GM19468 (cell line): Measurements from ENCODE around the gene ADAT3.
"Not testable (repeated sequence)": the region's sequence is repeated elsewhere in the genome, so short reads cannot be mapped to it uniquely, and the experiment has no call there.

Experiments used
- ATAC-seq: cut with Tn5 transposase; IDR thresholded peaks from one replicate; pipeline ENCODE4 v1.9.1; 2021; ENCODE audit warnings: mild to moderate bottlenecking, moderate library complexity, moderate number of reproducible peaks; ENCODE audit not compliant: unreplicated experiment; ENCODE audit errors: extremely low read depth

The ADAT3 gene

DNA sequence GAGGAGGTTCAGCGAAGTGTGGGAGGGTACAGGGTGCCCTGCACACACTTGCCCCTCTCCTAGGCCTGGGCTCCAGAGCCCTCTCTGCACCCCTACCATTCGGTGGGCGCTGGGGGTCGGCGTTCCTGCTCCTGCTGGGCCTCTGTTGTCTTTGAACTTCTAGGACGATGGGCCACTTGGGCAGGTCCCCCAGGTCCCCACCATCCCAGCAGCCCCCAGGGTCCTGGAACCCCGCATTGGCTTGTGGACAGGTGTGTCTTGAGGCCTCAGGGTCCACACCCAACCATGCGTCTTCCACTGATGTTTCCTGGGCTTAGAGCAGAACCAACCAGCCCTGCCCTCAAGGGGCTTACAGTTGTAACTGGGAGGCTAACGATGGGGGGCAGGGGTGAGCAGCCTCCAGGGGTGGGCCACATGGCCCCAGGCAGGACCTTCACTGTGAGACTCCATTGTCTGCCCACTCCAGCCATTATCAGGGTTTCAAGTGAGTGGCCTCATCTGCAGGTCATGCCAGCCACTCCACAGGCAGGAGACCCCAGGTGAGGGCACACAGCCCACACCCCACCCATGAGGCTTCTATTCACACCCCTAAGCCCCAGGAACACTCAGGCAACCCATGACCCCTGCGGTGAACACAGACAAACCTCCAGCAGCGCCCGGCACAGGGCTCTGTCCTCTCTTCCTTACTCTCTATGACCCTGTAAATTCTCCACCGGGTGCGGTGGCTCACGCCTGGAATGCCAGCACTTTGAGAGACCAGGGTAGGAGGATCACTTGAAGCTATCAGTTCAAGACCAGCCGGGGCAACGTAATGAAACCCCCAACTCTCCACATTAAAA, 39.8 kb upstream of the ADAT3 start:
- no peak for ATAC-seq

DNA sequence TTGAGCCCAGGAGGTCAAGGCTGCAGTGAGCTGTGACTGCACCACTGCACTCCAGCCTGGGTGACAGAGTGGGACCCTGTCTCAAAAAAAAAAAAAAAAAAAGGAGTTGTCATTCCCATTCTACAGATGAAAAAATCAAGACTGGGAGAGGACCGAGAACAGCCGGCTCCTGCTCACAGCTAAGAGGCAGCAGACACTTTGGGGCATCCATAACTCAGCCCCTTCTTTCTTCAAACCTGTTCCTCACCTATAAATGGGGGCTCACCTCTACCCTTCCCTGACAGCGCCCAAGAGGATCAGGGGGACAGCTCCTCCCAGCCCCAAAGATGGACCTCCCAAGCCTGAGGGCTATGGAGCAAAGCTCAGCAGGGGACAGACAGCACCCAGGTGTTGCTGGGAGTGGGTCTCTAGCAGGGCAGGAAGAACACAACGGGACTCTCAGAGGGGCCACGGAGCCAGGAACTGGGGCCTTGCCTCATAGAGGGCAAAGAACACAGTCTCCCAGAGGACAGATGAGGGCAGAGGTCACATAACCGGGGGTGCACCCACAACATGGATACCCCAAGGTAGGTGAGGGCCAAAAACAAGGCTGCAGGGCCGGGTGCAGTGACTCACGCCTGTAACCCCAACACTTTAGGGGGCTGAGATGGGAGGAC, 38.4 kb upstream of the ADAT3 start:
- no peak for ATAC-seq

DNA sequence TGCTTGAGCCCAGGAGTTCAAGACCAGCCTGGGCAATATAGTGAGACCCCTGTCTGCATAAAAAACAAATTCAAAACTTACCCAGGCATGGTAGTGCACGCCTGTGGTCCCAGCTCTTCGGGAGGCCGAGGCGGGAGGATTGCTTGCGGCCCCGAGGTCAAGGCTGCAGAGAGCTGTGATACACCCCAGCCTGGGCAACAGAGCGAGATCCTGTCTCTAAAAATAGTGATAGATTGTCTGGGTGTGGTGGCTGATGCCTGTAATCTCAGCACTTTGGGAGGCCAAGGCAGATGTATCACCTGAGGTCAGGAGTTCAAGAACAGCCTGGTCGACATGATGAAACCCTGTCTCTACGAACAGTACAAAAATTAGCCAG, 37.9 kb upstream of the ADAT3 start:
- no peak for ATAC-seq

DNA sequence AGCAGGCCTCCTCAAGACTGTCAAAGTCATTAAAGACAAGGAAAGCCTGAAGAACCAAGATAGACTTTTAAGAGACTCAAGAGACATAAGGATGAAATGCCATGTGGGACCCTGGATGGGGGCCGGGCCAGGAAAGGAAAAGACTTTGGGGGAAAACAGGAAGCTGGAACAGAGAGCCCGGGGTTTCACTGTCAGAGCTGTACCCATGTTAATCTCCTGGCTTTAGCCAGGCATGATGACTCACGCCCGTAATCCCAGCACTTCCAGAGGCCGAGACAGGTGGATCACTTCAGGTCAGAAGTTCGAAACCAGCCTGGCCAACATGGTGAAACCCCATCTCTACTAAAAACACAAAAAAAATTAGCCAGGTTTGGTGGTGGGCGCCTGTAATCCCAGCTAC, 36.2 kb upstream of the ADAT3 start:
- ATAC-seq = no peak

DNA sequence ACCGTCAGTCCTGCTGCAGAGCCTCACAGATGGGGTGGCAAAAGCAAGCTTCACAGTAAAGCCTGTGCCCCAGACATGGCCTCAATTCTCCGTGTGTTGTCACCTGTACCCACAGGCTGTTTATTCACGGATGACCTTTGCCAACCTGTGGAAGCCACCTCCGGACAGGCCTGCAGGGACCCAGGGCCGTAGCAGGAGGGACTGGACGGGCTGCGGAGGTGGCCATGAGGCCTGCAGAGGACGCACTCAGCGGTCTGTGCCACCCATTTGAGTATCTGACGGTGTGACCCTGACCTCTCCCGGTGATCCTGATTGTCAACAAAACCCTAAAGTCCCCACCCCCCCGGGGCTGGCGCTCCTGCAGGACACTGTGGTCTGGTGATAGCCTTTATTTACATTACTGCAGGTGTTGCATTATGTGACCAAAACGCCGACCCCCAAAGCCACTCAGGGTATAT, 34.0 kb upstream of the ADAT3 start:
- ATAC-seq = no peak

DNA sequence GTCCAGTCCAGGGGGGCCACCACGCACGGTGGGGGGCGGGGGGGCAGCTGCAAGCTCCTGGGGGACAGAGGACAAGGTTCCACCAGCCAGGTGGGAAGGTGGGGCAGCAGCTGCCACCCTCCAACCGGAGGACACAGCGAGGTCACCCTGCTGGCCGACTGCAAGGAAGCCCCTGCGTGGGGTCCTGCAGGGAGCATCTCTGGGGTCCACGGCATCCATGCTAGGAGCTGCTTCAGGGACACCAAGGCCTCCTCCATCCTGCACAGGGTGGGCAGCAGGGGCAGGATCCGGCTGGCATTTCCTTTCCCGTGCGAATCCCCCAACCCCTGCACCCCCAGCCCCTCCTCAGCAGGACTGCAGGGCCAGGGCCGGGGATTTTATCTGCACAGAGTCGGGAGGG, 33.6 kb upstream of the ADAT3 start:
- ATAC-seq = no peak

DNA sequence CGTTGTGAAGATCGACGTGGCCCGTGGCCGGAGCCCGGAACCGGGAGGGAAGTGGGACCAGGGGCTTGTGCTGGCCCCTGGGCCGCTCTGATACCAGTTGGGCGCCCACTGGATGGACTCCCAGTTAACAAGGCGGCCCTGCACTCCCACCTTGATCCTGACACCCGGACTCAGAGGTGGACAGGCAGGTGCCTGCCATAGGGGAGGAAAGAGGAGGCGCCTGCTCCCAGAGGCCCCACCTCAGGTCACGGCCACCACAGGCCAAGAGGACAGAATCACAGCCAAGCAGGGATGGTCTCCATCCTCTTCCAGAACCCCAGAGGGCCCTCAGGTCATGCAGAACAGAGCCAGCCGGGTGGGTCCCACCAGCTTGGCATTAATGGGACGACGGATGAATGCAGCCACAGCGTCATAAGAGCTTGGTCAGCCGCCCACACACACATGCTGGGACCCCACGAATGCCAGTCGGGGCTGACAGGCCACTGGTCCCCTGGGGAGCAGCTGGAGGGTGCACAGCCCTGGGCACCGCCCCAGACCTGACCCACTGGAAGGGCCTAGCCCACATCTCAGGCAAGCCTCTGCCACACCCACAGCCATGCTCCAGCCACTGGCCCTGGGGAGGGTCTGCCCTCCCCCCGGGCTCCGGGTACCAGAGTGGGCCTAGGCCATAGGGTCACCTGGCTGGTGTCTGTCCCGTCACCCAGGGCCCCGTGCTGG, 32.2 kb upstream of the ADAT3 start:
- ATAC-seq = no peak

DNA sequence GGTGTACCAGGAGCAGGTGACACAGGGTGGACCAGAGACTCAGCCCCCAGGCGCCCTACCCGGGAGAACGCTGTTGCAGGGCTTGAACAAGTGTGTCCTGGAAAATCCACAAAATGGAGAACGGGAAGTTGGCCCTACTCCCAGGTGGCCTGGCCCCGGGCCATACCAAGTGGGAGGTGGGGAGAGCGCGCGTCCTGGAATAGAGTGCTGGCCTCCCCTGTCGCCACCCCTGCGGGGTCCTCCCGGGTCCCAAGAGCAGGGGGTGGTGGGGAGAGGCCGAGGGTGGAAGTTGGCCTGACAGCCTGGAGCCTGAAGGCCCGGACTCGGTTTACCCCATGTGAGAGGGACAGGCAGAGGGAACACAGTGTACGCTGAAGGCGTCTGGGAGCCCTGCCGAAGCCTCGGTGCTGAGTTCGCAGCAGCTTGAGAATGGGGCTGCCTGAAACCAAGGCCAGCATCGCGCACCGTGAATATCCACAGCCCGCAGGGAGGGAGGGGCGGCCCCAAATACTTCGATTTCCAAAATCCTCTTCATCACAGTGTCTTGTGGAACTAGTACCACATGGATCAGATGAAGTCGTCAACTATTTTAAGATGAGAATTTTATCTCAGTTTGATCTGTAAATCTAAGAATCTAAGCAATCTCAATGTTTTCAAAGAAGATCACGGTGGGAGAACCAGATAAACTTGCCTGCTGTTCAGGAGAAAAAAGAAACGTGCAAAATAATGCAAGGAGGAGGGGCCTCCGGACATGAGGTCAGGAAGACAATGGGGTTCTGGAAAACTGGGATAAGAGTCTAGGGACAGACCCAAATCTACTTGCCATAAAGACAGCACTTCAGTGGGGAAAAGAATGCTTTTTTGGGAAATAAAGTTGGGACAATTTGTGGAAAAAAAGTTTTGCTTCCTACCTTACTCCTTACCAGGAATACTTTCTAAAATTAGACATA, 31.4 kb upstream of the ADAT3 start:
- no peak for ATAC-seq

DNA sequence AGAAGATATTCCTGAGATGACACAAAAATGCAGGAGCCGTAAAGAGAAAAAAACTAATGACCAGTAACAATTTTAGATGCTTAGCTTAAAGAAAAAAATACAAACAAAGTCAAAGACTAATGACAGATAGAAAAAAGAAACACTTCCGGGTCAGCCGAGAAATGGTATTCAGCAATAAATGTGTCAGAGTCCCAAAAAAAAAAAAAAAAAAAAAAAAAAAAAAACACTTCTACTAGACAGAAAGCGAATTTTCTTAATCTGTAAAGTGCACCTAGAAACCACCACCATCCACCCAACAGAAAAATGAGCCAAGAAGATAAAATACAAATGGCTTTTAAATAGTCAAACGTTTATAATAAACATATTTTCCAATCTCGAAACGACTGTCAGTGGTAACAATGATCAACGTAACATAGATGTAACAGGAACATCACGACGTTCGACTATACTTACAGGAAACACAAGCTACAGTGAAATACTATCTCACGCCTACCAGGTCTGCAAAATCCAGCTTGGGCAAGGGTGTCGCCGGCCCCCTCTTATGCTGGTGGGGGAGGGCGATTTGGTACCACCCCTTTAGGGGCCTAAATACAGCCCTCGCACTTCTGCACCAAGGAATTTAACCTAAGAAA, 30.5 kb upstream of the ADAT3 start:
- ATAC-seq = no peak

DNA sequence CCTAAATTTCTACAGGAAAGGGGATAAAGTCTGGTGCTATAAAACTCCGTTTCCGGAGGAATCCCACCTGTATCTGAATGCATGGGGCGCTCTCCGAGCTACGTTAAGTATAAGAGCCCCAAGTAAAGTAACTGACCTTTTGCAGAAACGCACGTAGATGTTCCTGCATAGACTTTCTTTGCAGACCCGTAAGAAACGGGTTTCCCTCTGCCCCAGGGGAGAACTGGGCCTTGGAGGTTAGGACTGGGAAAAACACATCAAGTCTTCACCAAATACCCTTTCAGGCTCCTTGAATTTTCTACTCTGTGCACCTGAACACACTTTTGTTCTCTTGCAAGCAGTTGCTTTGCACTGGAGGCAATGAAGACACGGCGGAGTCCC, 29.9 kb upstream of the ADAT3 start:
- not testable (repeated sequence) for ATAC-seq

DNA sequence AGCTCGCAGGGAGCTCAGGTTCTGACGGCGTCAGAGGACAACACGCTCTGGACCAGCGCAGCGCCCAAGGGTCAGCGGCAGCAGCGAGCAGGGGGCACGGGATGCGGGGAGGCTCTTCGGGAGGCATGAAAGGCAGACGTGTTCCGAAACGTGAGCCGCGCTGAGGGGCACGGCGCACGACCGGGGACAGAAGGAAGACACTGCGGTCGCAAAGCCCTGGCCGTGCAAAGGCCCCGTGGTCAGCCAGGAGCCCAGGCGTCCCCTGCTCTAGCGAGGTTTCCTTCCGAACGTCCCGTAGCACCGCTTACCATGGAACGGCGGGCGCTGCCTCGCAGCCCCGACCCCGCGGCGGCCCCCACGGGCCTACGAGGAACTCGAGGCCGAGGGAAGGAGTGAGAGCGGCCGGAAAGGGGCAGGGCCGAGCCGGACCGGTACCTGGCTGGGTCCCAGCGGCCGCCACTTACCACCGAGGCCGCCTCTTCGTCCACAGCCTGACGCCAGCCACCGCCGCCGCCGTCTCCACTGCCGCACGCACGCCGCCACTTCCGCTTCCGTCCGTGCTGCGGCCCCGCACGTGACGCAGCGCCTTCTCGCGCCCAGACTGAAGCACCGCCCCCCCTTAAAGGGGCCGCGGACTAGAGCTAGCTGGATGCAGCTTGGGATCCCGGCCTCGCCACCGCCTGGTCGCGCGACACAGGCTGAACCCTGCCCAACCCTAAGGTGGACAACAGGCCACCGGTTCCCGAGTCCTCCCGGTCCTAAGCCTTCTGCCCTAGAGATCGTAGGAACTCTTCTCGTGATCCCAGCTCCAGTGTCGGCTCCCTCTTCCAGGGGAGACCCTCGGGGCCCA, 29.3 kb upstream of the ADAT3 start:
- ATAC-seq = no peak

DNA sequence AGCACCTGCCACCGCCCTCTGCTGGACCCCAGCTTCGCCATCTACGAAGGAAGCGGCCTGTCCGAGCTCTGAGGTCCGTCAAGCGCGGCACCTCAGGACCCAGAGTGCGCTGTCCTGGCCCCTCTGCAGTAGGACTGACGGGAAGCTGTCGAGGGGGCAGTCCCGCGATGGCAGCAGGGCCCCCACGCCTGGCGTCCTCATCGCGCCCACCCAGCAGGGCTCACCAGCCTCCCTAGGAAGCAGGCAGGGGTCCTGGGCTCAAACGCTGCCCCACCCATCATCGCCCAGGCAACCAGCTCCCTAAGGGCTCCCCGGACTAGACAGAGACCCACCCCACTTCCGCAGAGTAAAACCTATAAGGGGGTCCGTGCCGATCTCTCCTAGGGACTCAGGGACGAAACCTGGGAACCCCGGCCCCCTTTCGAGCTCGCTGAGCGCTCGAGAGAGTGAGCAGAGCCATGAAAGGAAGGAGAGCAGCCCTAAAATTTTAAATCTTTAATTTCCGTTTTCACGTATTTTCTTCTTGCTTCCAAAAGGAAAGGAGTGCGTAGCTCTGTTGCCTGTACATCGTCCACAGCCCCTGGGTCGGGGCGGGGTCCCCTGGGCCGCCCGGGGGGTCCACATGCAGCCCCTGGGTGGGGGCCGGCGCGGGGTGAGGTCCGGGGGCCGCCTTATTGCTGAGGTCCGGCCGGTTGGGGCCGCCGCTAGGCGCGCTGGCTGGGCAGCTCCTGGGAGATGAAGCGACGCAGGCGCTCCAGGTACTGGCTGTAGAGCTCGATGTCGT, 28.5 kb upstream of the ADAT3 start:
- ATAC-seq = not testable (repeated sequence)

DNA sequence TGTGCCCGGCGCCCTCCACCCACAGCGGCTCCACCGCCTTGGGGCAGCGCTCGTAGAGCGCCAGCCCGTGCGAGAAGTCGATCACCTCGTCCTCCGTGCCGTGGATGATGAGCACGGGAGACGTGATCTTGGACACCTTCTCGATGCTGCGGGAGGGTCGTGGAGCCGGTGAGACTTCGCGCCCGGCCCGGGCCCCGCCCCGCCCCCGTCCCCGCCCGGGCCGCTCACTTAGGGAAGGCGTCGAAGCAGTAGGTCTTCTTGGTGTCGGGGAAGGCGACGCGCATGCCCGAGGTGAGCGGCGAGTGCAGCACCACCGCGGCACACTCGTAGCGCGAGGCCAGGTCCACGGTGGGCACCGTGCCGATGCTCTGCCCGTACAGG, 27.9 kb upstream of the ADAT3 start:
- not testable (repeated sequence) for ATAC-seq

DNA sequence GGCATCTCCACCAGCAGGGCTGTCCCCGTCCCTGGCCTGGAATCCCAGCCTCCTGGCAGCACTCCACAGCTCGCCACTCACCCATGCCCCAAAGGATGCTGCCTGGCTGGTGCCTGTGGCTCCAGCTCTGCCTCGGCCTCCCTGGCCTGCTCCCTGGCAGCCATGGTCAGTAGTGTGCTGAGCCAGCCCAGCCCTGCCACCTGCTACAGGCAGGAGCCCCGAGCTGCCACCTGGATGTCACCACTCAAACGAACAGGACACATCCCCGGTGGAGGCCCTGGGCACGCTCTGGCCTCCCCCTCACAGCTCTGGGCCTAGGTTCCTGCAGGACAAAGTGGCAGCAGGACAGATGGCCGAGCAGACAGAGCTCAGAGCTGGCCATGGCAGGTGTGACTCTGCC, 26.6 kb upstream of the ADAT3 start:
- ATAC-seq = not testable (repeated sequence)

DNA sequence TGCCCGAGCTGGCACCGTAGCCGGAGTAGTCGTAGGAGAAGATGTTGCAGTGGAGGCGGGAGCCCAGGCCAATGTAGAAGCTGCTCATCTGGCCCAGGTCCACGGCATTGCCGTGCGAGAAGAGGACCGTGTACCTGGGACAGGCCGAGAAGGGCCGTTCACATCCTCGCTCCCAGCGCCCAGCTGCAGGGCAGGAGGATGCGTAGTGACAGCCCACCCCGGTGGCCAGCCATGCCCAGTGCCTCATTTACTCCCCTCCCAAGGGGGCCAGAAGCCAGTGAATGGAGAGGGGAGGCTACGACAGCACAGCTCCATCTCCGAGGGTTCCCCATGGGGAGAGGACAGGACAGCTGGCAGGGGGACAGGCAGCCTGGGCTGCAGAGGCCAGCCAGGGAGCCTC, 25.2 kb upstream of the ADAT3 start:
- not testable (repeated sequence) for ATAC-seq

DNA sequence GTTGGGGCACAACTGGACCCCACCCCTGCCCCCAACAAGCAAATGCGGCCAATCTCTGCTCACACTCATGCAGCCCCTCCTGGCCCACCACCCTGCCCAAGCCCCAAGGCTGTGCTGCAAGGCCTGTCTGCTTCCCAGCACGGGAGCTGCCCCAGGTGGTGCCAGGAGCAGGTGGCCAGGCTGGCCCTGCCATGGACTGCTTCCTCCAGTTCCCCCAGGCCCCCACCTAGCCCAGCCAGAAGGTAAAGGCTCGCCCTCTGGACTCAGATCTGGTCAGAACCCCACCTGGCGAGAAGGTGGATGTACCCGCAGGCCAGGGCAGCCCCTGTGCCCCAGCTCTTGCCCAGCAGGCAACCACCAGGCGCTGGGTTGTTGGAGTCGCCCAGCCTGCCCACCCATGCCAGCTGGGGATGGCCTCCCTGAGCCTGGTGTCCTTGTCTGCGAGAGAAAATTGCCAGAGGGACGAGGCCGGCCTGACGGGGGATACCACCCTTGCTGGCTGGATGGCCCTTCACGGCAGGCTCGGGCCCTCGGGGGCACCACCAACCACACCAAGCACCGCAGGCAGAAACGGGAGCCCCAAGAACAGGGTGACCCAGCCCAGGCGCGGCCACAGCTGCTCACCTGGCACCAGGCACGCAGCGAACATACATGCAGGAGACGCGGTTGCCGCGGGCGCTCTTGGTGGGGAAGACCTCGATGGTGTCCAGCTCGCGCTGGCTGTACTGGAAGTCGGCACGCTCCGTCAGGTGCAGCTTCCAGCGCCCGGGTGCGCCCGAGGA, 24.4 kb upstream of the ADAT3 start:
- ATAC-seq = no peak

DNA sequence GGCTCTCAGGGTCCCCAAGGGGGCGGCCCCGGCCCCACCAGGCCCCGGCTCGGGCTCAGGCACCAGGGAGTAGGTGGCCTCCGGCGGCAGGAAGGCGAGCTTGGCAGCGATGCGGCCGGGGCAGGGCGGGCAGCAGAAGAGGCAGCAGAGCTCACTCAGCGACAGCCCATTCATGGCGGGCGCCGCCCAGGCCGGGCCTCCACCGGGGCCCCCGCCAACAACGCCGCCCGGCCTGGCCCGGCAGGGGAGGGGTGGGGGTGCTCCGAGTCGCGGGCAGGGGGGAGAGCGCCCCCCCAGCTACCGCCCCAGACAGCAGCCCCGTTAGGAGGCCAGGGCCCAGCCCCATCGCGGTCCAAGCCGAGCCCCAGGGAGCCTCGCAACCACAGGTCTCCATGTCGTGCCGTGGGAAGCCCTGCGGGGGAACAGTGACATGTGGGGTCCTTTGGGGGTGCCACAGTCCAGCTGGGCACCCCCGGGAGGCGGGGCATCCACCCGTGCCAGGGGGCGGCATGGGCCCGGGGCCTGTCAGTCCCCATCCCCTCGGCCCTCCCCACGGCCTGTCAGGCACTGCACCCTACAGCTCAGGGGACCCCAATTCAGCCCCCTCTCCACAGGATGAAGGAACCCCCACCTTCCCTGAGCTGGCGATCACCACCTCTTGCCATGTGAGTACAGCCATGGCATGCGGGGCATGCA, 23.7 kb upstream of the ADAT3 start:
- not testable (repeated sequence) for ATAC-seq
